ENCODE measurements around the gene RAI1. TPM values are rescaled to one million over a fixed set of nuclear protein-coding genes. Genes with fewer than 3 reads are reported as not detected.

RAI1 gene
- total and polyA plus RNA-seq, 2 of the 13 experiments (the other 11 are each of a cell fraction or from before 2014, with no cell fraction given), result 3.4 to 5.2 TPM

- POLR2A ChIA-PET, result no interaction called here
- peak; percentile 27 for TF ChIP-seq AGO2 (optimal IDR thresholded peaks at IDR 0.05; ENCODE audit: low read depth, low read length)
- TF ChIP-seq SRSF9 (IDR thresholded peaks at IDR 0.05; ENCODE audit: borderline replicate concordance, insufficient read depth, low read depth, low read length, poor library complexity, severe bottlenecking), result no peak
- TF ChIP-seq ZNF749 (CRISPR knock-in tag; IDR thresholded peaks at IDR 0.05; ENCODE audit: borderline replicate concordance), result no peak
- no peak for TF ChIP-seq GABPA (IDR thresholded peaks at IDR 0.05; ENCODE audit: low read depth, low read length)
- TF ChIP-seq GABPA (CRISPR knock-in tag; IDR thresholded peaks at IDR 0.05; ENCODE audit: low read depth), result no peak
- no peaks in the 10 kb centered on the region for H3K27me3 ChIP-seq (ENCODE audit: control insufficient read depth in 1 of 2, insufficient read depth in 2 of 2, low read length in 2 of 2)
- no peak overlapping the region for H3K27ac ChIP-seq (ENCODE audit: extremely low read length, insufficient read depth, low read length)
- no peak overlapping the region for H3K4me2 ChIP-seq (ENCODE audit: low read depth, low read length)
- H3K36me3 ChIP-seq (replicated peaks in 1 of 2; ENCODE audit: control insufficient read depth in 1 of 2, insufficient read depth in 2 of 2, low read length in 2 of 2), result no peaks in the 10 kb centered on the region; a peak in 3 of 5 replicates
- CTCF ChIA-PET (ENCODE audit: low intra/inter-chr PET ratio, low total read pairs), result no interaction called here
- H2AFZ ChIP-seq (ENCODE audit: low read length), result no peak overlapping the region
- ATAC-seq, result no peak
- intact Hi-C loops (cut with micrococcal nuclease; ENCODE audit: unreplicated experiment) (no loop called here), in situ Hi-C loops (cut with HindIII; ENCODE audit: extremely low pct_ligation_motif_present, low pct_unique_long_range_greater_than_20kb) (no loop called here)
- H3K79me2 ChIP-seq (ENCODE audit: insufficient read depth, low read length), result peaks cover 92% of the 10 kb centered on the region
- peaks cover 25% of the 10 kb centered on the region for H4K20me1 ChIP-seq (ENCODE audit: insufficient read depth, low read length)
- peaks cover 53% of the 10 kb centered on the region for H3K4me1 ChIP-seq (ENCODE audit: insufficient read depth, low read length)
- no peak overlapping the region for H3K4me3 ChIP-seq (replicated peaks in 1 of 3; ENCODE audit: insufficient read depth in 1 of 3, low read depth in 2 of 3, low read length in 3 of 3)
- H3K9ac ChIP-seq (ENCODE audit: insufficient read depth, low read depth, low read length), result no peak overlapping the region
- DNase-seq (ENCODE audit: low spot score), result no peak
- no peaks in the 10 kb centered on the region for H3K9me3 ChIP-seq (ENCODE audit: low read length)
- BruUV-seq (replicated peaks), result no TSS peak
- no peak for FAIRE-seq
- 96% methylated on average over 78 of the region's 86 CpGs for WGBS (ENCODE audit: low lambda C conversion rate)
Measured at GRCh38 chr17:17700251-17700969, 19.2 kb downstream of the RAI1 start.

- H3K27me3 ChIP-seq (ENCODE audit: control insufficient read depth in 1 of 2, insufficient read depth in 2 of 2, low read length in 2 of 2), result no peaks in the 10 kb centered on the region
- no peaks in the 10 kb centered on the region for H3K9me3 ChIP-seq (ENCODE audit: low read length)
- intact Hi-C loops (cut with micrococcal nuclease; ENCODE audit: unreplicated experiment) (no loop called here), in situ Hi-C loops (cut with HindIII; ENCODE audit: extremely low pct_ligation_motif_present, low pct_unique_long_range_greater_than_20kb) (no loop called here)
- no peaks in the 10 kb centered on the region; a peak in 3 of 5 replicates for H3K36me3 ChIP-seq (replicated peaks in 1 of 2; ENCODE audit: control insufficient read depth in 1 of 2, insufficient read depth in 2 of 2, low read length in 2 of 2)
- POLR2A ChIA-PET, result no interaction called here
- FAIRE-seq (no peak), ATAC-seq (no peak), DNase-seq (ENCODE audit: low spot score) (no peak)
- peaks cover 88% of the 10 kb centered on the region for H3K79me2 ChIP-seq (ENCODE audit: insufficient read depth, low read length)
- H3K27ac ChIP-seq (ENCODE audit: extremely low read length, insufficient read depth, low read length), result no peak overlapping the region
- no peak overlapping the region for H3K4me2 ChIP-seq (ENCODE audit: low read depth, low read length)
- no TSS peak for BruUV-seq (replicated peaks)
- peaks cover 53% of the 10 kb centered on the region for H3K4me1 ChIP-seq (ENCODE audit: insufficient read depth, low read length)
- H3K9ac ChIP-seq (ENCODE audit: insufficient read depth, low read depth, low read length), result no peak overlapping the region
- peaks cover 27% of the 10 kb centered on the region for H4K20me1 ChIP-seq (ENCODE audit: insufficient read depth, low read length)
- 98% methylated on average over 2 of the region's 2 CpGs for WGBS (ENCODE audit: low lambda C conversion rate)
- CTCF ChIA-PET (ENCODE audit: low intra/inter-chr PET ratio, low total read pairs), result no interaction called here
- H2AFZ ChIP-seq (ENCODE audit: low read length), result no peak overlapping the region
- TF ChIP-seq ZNF703 (CRISPR knock-in tag; IDR thresholded peaks at IDR 0.05; ENCODE audit: borderline replicate concordance) (no peak), TSC22D2 (CRISPR knock-in tag; IDR thresholded peaks at IDR 0.05; ENCODE audit: borderline replicate concordance) (no peak), CBX5 (CRISPR knock-in tag; IDR thresholded peaks at IDR 0.05; ENCODE audit: borderline replicate concordance) (no peak), ZMYM2 (CRISPR knock-in tag; IDR thresholded peaks at IDR 0.05) (no peak), ZGPAT (CRISPR knock-in tag; IDR thresholded peaks at IDR 0.05) (no peak), SP5 (CRISPR knock-in tag; IDR thresholded peaks at IDR 0.05; ENCODE audit: borderline replicate concordance, low read depth) (no peak), CHD2 (IDR thresholded peaks at IDR 0.05; ENCODE audit: low read depth, low read length) (no peak), HOXA7 (CRISPR knock-in tag; IDR thresholded peaks at IDR 0.05) (no peak), CSRNP2 (CRISPR knock-in tag; conservative IDR thresholded peaks at IDR 0.05; ENCODE audit: low read depth) (no peak), ZFP36 (IDR thresholded peaks at IDR 0.05; ENCODE audit: borderline replicate concordance, low read depth, low read length, partially characterized antibody) (no peak), ZNF724P (CRISPR knock-in tag; IDR thresholded peaks at IDR 0.05; ENCODE audit: borderline replicate concordance) (no peak)
- no peak overlapping the region for H3K4me3 ChIP-seq (replicated peaks in 1 of 3; ENCODE audit: insufficient read depth in 1 of 3, low read depth in 2 of 3, low read length in 3 of 3)
Measured at GRCh38 chr17:17701112-17701511, 19.9 kb downstream of the RAI1 start.

Data from HepG2 (cell line).